ENCODE results near the gene MAN1C1.

DNA sequence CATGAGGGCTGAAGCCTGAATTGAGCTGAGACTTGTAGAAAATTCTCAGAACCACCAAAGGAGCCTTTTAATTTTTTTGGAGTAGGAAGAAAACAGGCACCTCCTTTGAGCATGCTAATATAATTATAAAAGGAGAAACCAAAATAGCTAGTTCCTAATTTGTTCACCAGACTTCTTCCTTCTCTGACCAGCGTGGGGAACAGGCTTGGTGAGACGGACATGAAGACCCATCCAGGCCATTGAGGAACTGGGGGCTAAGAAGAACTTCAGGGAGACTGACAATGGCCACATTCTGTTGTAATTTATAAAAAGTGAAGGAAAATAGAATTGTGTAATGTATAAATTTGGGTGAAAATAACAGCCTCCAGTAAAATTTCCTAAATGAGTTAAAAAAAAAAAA, 62.6 kb downstream of the MAN1C1 start:
- TF ChIP-seq, protein P1, sequence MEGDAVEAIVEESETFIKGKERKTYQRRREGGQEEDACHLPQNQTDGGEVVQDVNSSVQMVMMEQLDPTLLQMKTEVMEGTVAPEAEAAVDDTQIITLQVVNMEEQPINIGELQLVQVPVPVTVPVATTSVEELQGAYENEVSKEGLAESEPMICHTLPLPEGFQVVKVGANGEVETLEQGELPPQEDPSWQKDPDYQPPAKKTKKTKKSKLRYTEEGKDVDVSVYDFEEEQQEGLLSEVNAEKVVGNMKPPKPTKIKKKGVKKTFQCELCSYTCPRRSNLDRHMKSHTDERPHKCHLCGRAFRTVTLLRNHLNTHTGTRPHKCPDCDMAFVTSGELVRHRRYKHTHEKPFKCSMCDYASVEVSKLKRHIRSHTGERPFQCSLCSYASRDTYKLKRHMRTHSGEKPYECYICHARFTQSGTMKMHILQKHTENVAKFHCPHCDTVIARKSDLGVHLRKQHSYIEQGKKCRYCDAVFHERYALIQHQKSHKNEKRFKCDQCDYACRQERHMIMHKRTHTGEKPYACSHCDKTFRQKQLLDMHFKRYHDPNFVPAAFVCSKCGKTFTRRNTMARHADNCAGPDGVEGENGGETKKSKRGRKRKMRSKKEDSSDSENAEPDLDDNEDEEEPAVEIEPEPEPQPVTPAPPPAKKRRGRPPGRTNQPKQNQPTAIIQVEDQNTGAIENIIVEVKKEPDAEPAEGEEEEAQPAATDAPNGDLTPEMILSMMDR (IDR thresholded peaks at IDR 0.05) = no peak
- no peak for TF ChIP-seq POLR2A (IDR thresholded peaks at IDR 0.05)
- TF ChIP-seq EP300 (IDR thresholded peaks at IDR 0.05) = no peak
